Stimulated activated memory B cell treated with anti-CD40 and anti-IgM and Interleukin-4, amounts not matched to agents 10 μg/mL and 1 μg/mL and 100 μg/mL, for 72 hours (primary cell): ENCODE measurements around the gene ZNF764.
A peak's percentile ranks its signal among the peaks of the same experiment; 100 is the strongest.

Source experiments
- ATAC-seq: fragments of 150-1000 bp; cut with Tn5 transposase; 2 replicates; pipeline ENCODE4 v1.10.0; 2021
- H3K27ac Mint-ChIP-seq: one replicate; pipeline ENCODE4 v1.8.0; 2022; ENCODE audit warnings: mild to moderate bottlenecking, mixed read lengths
- H3K27me3 Mint-ChIP-seq: one replicate; pipeline ENCODE4 v1.8.0; 2022; ENCODE audit warnings: mixed read lengths
- H3K36me3 Mint-ChIP-seq: one replicate; pipeline ENCODE4 v1.8.0; 2022; ENCODE audit warnings: mixed read lengths
- H3K4me1 Mint-ChIP-seq: one replicate; pipeline ENCODE4 v1.8.0; 2022; ENCODE audit warnings: mixed read lengths
- H3K4me3 Mint-ChIP-seq: one replicate; pipeline ENCODE4 v1.8.0; 2022; ENCODE audit warnings: mild to moderate bottlenecking, moderate library complexity, mixed read lengths
- H3K9me3 Mint-ChIP-seq: one replicate; pipeline ENCODE4 v1.8.0; 2022; ENCODE audit warnings: mixed read lengths

Gene ZNF764

GRCh38 chr16:30561089-30561816 is 3.1 kb upstream of the ZNF764 start:
- ATAC-seq, result no peak
- Mint-ChIP-seq H3K4me1 (peaks cover 30% of the 10 kb centered on the region), H3K9me3 (no peaks in the 10 kb centered on the region), H3K27me3 (no peaks in the 10 kb centered on the region), H3K27ac (peak overlapping the region; percentile 97), H3K36me3 (peaks cover 3% of the 10 kb centered on the region), H3K4me3 (peak overlapping the region; percentile 95)

GRCh38 chr16:30559690-30560089 is 1.5 kb upstream of the ZNF764 start:
- no peak for ATAC-seq
- Mint-ChIP-seq H3K4me1 (peaks cover 34% of the 10 kb centered on the region), H3K36me3 (peaks cover 8% of the 10 kb centered on the region)

GRCh38 chr16:30558789-30559377 is 709 bp upstream of the ZNF764 start:
- Mint-ChIP-seq H3K4me3 (peak overlapping the region; percentile 92), H3K27me3 (no peaks in the 10 kb centered on the region), H3K36me3 (peaks cover 15% of the 10 kb centered on the region), H3K9me3 (no peaks in the 10 kb centered on the region), H3K27ac (peak overlapping the region; percentile 93), H3K4me1 (peaks cover 40% of the 10 kb centered on the region)
- ATAC-seq, result no peak

More at GRCh38 chr16:30559690-30560089, 1.5 kb upstream of the ZNF764 start:
- no peaks in the 10 kb centered on the region for H3K9me3 Mint-ChIP-seq
- H3K27ac Mint-ChIP-seq, result peak overlapping the region; percentile 93
- H3K4me3 Mint-ChIP-seq, result no peak overlapping the region
- no peaks in the 10 kb centered on the region for H3K27me3 Mint-ChIP-seq

GRCh38 chr16:30557707-30557956 is 542 bp downstream of the ZNF764 start:
- no peaks in the 10 kb centered on the region for H3K9me3 Mint-ChIP-seq
- peak overlapping the region; percentile 92 for H3K4me3 Mint-ChIP-seq
- H3K4me1 Mint-ChIP-seq, result peaks cover 53% of the 10 kb centered on the region
- no peaks in the 10 kb centered on the region for H3K27me3 Mint-ChIP-seq
- peaks cover 16% of the 10 kb centered on the region for H3K36me3 Mint-ChIP-seq
- peak overlapping the region; percentile 93 for H3K27ac Mint-ChIP-seq
- no peak for ATAC-seq

GRCh38 chr16:30556125-30556473 is 2.1 kb downstream of the ZNF764 start:
- H3K9me3 Mint-ChIP-seq, result no peaks in the 10 kb centered on the region
- H3K27ac Mint-ChIP-seq, result peak overlapping the region; percentile 93
- ATAC-seq, result no peak
- peaks cover 16% of the 10 kb centered on the region for H3K36me3 Mint-ChIP-seq
- peak overlapping the region; percentile 59 for H3K4me3 Mint-ChIP-seq
- H3K27me3 Mint-ChIP-seq, result no peaks in the 10 kb centered on the region
- peaks cover 47% of the 10 kb centered on the region for H3K4me1 Mint-ChIP-seq

GRCh38 chr16:30555315-30556124 is 2.7 kb downstream of the ZNF764 start:
- Mint-ChIP-seq H3K9me3 (no peaks in the 10 kb centered on the region), H3K27me3 (no peaks in the 10 kb centered on the region), H3K4me3 (peak overlapping the region; percentile 59), H3K4me1 (peaks cover 44% of the 10 kb centered on the region), H3K27ac (peak overlapping the region; percentile 93), H3K36me3 (peaks cover 16% of the 10 kb centered on the region)
- no peak for ATAC-seq

GRCh38 chr16:30554557-30555314 is 3.4 kb downstream of the ZNF764 start:
- H3K9me3 Mint-ChIP-seq, result no peaks in the 10 kb centered on the region
- no peak for ATAC-seq
- peaks cover 44% of the 10 kb centered on the region for H3K4me1 Mint-ChIP-seq
- no peak overlapping the region for H3K4me3 Mint-ChIP-seq
- peak overlapping the region; percentile 78 for H3K27ac Mint-ChIP-seq
- H3K27me3 Mint-ChIP-seq, result no peaks in the 10 kb centered on the region
- H3K36me3 Mint-ChIP-seq, result peaks cover 16% of the 10 kb centered on the region

- Mint-ChIP-seq H3K27me3 (no peaks in the 10 kb centered on the region), H3K4me3 (no peak overlapping the region), H3K4me1 (peaks cover 31% of the 10 kb centered on the region), H3K27ac (peak overlapping the region; percentile 78), H3K36me3 (peaks cover 16% of the 10 kb centered on the region), H3K9me3 (no peaks in the 10 kb centered on the region)
- ATAC-seq, result no peak
Observed at GRCh38 chr16:30553393-30553899, 4.7 kb downstream of the ZNF764 start.

- Mint-ChIP-seq H3K27ac (peak overlapping the region; percentile 78), H3K27me3 (no peaks in the 10 kb centered on the region), H3K4me1 (peaks cover 33% of the 10 kb centered on the region), H3K4me3 (no peak overlapping the region), H3K36me3 (peaks cover 16% of the 10 kb centered on the region), H3K9me3 (no peaks in the 10 kb centered on the region)
- no peak for ATAC-seq
Observed at GRCh38 chr16:30552956-30553355, 5.2 kb downstream of the ZNF764 start.

- no peaks in the 10 kb centered on the region for H3K27me3 Mint-ChIP-seq
- H3K9me3 Mint-ChIP-seq, result no peaks in the 10 kb centered on the region
- peaks cover 36% of the 10 kb centered on the region for H3K4me1 Mint-ChIP-seq
- peak; percentile 71 for ATAC-seq
- peak overlapping the region; percentile 78 for H3K27ac Mint-ChIP-seq
- H3K36me3 Mint-ChIP-seq, result peaks cover 16% of the 10 kb centered on the region
- H3K4me3 Mint-ChIP-seq, result peak overlapping the region; percentile 37
Observed at GRCh38 chr16:30551781-30552180, 6.4 kb downstream of the ZNF764 start.

- Mint-ChIP-seq H3K27ac (peak overlapping the region; percentile 26), H3K9me3 (no peaks in the 10 kb centered on the region), H3K27me3 (no peaks in the 10 kb centered on the region), H3K36me3 (no peaks in the 10 kb centered on the region), H3K4me1 (peaks cover 26% of the 10 kb centered on the region), H3K4me3 (no peak overlapping the region)
- no peak for ATAC-seq
Observed at GRCh38 chr16:30548416-30549253, 9.5 kb downstream of the ZNF764 start.

GRCh38 chr16:30546115-30546514 is 12.1 kb downstream of the ZNF764 start:
- Mint-ChIP-seq H3K4me1 (peaks cover 13% of the 10 kb centered on the region), H3K9me3 (no peaks in the 10 kb centered on the region), H3K36me3 (no peaks in the 10 kb centered on the region), H3K27ac (no peak overlapping the region), H3K4me3 (no peak overlapping the region), H3K27me3 (no peaks in the 10 kb centered on the region)
- ATAC-seq, result no peak

- H3K27ac Mint-ChIP-seq, result no peak overlapping the region
- H3K27me3 Mint-ChIP-seq, result no peaks in the 10 kb centered on the region
- H3K36me3 Mint-ChIP-seq, result peaks cover 11% of the 10 kb centered on the region
- H3K9me3 Mint-ChIP-seq, result no peaks in the 10 kb centered on the region
- no peak for ATAC-seq
- H3K4me1 Mint-ChIP-seq, result peaks cover 20% of the 10 kb centered on the region
- H3K4me3 Mint-ChIP-seq, result no peak overlapping the region
Observed at GRCh38 chr16:30543067-30543466, 15.1 kb downstream of the ZNF764 start.

- Mint-ChIP-seq H3K27me3 (no peaks in the 10 kb centered on the region), H3K36me3 (peaks cover 14% of the 10 kb centered on the region)
Observed at GRCh38 chr16:30541502-30542329, 16.5 kb downstream of the ZNF764 start.

More at GRCh38 chr16:30541502-30542329, 16.5 kb downstream of the ZNF764 start:
- peaks cover 23% of the 10 kb centered on the region for H3K4me1 Mint-ChIP-seq
- H3K9me3 Mint-ChIP-seq, result no peaks in the 10 kb centered on the region
- no peak for ATAC-seq
- H3K4me3 Mint-ChIP-seq, result no peak overlapping the region
- H3K27ac Mint-ChIP-seq, result no peak overlapping the region
